SH-SY5Y (cell line): ENCODE results near the gene GPR55.

Experiments
- GATA2 ChIP-seq: IDR thresholded peaks from 2 replicates; pipeline ENCODE4 v1.6.1; 2011; ENCODE audit warnings: mild to moderate bottlenecking, low read depth, low read length
- GATA3 ChIP-seq: IDR thresholded peaks from 2 replicates; pipeline ENCODE4 v1.6.1; 2011; ENCODE audit warnings: low read depth, mild to moderate bottlenecking, low read length, moderate library complexity

DNA sequence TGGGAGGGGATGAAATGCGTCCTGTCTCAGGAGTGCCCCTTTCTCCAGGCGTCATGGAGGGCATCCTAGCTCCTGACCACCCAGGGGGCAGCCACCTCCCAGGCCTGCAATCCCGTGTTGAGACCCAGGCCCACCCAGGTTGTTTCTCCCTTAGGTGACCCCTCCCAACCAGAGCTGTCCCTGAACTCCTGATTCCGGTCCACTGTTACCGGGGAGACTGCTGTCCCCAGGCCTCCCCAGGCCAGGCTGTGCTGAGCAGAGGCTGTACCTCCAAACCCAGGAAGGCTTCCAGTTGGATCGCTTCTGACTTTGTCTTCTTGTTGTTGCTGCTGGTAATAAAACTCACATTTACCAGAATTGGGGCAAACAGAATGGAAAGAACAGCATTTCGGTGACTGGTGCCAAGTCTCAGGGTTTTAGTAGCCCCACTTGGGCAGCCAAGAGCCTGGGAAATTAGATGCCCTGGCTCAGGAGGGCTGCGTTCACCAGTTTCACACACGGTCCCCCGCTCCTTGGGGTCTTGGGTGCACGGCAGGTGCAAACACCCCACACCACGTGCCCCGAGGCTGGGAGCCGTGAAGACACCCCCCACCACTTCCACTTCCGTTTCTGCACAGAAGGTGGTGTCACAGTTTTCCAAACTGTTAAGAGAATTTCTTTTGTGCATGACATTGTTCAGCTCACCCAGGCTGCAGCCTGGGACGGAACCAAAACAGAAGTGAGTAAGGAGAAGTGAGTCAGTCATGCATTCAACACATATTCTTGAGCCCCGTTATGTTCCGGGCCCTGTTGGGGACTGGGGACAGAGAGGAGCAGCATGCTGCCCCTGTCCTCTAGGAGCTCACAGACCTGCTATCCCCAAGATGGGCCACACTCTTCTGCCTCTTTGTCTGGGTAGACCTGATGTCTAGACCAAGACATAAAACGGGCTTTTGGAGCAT lies 30.9 kb downstream of the GPR55 start:
- TF ChIP-seq GATA3 (no peak), GATA2 (no peak)
